PFSK-1 (cell line): Measurements from ENCODE around the gene GRK1.

Source experiments
- FOXP2 ChIP-seq: optimal IDR thresholded peaks from 2 replicates; pipeline ENCODE3; 2011; ENCODE audit warnings: borderline replicate concordance, control low read depth, inconsistent platforms; ENCODE audit not compliant: insufficient read depth; ENCODE audit errors: extremely low read length, extremely low read depth
- POLR2AphosphoS5 ChIP-seq: IDR thresholded peaks from 2 replicates; pipeline ENCODE4 v1.6.1; 2012; ENCODE audit warnings: low read depth, mild to moderate bottlenecking, control low read depth, low read length, moderate library complexity
- SIN3A ChIP-seq: IDR thresholded peaks from 2 replicates; pipeline ENCODE4 v1.6.1; 2012; ENCODE audit warnings: mild to moderate bottlenecking, low read length, moderate library complexity, borderline replicate concordance; ENCODE audit not compliant: insufficient read depth
- TAF1 ChIP-seq: IDR thresholded peaks from 2 replicates; pipeline ENCODE4 v1.6.1; 2012; ENCODE audit warnings: low read length, control low read depth, borderline replicate concordance; ENCODE audit not compliant: insufficient read depth
- TF ChIP-seq, protein P1 (sequence below), 2 experiments: IDR thresholded peaks; 2 replicates each; pipeline versions ENCODE4 v1.6.1 to v1.8.0; 2011 to 2012; ENCODE audit warnings: low read depth in 2 of 2, low read length in 2 of 2, control low read depth in 1 of 2, inconsistent platforms in 1 of 2, mild to moderate bottlenecking in 1 of 2, moderate library complexity in 1 of 2; ENCODE audit not compliant: insufficient read depth in 1 of 2

GRK1 gene

DNA sequence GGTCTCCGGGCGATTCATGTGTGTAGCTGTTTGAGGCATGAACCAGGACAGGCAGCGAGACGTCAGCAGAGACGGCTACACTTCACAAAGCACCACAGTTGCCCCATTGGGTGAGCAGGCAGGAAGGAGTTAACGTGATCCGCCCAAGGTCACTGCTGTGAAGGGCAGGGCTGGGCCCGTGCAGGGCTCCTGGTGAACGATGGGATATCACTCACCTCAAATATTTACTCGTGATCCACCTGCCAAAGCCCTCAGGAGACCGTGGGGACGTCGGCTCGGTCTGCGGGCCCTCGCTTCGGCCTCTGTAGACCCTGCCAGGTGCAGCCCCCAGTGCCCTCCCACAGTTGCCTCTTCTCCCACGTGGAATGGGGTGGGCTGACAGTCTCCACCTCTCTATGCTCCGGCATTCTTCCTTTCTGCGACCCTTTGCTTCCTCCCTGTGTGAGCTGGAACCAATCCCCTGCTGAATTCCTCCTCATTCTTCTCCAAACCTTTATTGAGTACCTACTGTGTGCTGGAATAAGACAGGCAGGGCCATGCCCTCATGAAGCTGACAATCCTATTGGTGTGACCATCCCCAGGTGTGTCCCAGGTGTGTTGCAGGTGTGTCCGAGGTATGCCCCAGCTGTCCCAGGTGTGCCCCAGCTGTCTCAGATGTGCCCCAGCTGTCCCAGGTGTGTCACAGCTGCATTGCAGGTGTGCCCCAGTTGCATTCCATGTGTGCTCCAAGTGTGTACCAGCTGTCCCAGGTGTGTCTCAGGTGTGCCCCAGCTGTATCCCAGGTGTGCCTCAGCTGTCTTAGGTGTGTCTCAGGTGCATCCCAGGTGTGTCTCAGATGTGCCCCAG is 2.0 kb upstream of the GRK1 start:
- TF ChIP-seq SIN3A: no peak
- TF ChIP-seq POLR2AphosphoS5: no peak
- no peak for TF ChIP-seq TAF1
- TF ChIP-seq, protein P1, sequence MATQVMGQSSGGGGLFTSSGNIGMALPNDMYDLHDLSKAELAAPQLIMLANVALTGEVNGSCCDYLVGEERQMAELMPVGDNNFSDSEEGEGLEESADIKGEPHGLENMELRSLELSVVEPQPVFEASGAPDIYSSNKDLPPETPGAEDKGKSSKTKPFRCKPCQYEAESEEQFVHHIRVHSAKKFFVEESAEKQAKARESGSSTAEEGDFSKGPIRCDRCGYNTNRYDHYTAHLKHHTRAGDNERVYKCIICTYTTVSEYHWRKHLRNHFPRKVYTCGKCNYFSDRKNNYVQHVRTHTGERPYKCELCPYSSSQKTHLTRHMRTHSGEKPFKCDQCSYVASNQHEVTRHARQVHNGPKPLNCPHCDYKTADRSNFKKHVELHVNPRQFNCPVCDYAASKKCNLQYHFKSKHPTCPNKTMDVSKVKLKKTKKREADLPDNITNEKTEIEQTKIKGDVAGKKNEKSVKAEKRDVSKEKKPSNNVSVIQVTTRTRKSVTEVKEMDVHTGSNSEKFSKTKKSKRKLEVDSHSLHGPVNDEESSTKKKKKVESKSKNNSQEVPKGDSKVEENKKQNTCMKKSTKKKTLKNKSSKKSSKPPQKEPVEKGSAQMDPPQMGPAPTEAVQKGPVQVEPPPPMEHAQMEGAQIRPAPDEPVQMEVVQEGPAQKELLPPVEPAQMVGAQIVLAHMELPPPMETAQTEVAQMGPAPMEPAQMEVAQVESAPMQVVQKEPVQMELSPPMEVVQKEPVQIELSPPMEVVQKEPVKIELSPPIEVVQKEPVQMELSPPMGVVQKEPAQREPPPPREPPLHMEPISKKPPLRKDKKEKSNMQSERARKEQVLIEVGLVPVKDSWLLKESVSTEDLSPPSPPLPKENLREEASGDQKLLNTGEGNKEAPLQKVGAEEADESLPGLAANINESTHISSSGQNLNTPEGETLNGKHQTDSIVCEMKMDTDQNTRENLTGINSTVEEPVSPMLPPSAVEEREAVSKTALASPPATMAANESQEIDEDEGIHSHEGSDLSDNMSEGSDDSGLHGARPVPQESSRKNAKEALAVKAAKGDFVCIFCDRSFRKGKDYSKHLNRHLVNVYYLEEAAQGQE (IDR thresholded peaks at IDR 0.05; ENCODE audit: insufficient read depth in 1 of 2, low read depth in 2 of 2, low read length in 2 of 2): no peak
- TF ChIP-seq FOXP2: no peak

GRCh38 chr13:113665597-113666328 is 1.3 kb upstream of the GRK1 start:
- TF ChIP-seq TAF1 (no peak), SIN3A (no peak), FOXP2 (no peak), POLR2AphosphoS5 (no peak)
- TF ChIP-seq, protein P1 (IDR thresholded peaks at IDR 0.05; ENCODE audit: insufficient read depth in 1 of 2, low read depth in 2 of 2, low read length in 2 of 2): no peak

GRCh38 chr13:113666329-113666670 is 719 bp upstream of the GRK1 start:
- TF ChIP-seq SIN3A: no peak
- TF ChIP-seq TAF1: no peak
- TF ChIP-seq, protein P1 (IDR thresholded peaks at IDR 0.05; ENCODE audit: insufficient read depth in 1 of 2, low read depth in 2 of 2, low read length in 2 of 2): no peak
- TF ChIP-seq FOXP2: no peak
- no peak for TF ChIP-seq POLR2AphosphoS5

- no peak for TF ChIP-seq FOXP2
Observed at GRCh38 chr13:113667771-113668490, 912 bp downstream of the GRK1 start.

DNA sequence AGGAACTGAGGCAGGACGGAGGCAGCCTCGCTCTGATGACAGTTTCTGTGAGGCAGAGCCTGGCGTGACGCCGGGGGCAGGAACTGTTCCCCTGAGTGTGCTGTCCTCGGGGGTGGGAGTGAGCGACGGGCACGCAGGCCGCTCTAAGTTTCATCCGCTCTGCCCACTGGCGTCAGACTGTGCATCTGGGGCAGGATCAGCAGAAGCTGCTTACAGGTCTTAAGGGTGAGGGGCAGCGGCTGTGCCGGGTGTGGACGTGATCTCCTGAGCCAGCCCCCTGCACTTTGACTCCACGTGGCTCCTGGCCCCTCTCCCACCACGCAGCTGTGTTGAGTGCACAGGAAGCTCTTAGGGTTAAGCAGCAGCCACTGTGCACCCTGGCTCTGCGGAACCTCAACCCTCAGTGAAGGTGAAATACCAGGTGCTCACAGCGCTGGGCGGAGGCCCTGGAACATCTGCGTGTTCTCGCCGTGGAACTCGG is 1.5 kb downstream of the GRK1 start:
- no peak for TF ChIP-seq SIN3A
- TF ChIP-seq FOXP2: no peak
- no peak for TF ChIP-seq TAF1
- no peak for TF ChIP-seq POLR2AphosphoS5
- TF ChIP-seq, protein P1 (IDR thresholded peaks at IDR 0.05; ENCODE audit: insufficient read depth in 1 of 2, low read depth in 2 of 2, low read length in 2 of 2): no peak
